ENCODE results near the gene WARS2.
"Not testable (repeated sequence)": the region's sequence is repeated elsewhere in the genome, so short reads cannot be mapped to it uniquely, and the experiment has no call there.

WARS2 gene

GRCh38 chr1:119140177-119141019, at the start of gene WARS2:
Gene WARS2 (minus strand): TSS chr1:119140653. CDS start chr1:119140644, 9 bp downstream.
- peak; percentile 98 for DNase-seq

GRCh38 chr1:119188926-119189325, 48.5 kb upstream of the WARS2 start:
- no peak for DNase-seq

GRCh38 chr1:119187416-119187815, 47.0 kb upstream of the WARS2 start:
- DNase-seq: no peak

GRCh38 chr1:119186471-119186870, 46.0 kb upstream of the WARS2 start:
- DNase-seq: no peak

GRCh38 chr1:119184972-119185371, 44.5 kb upstream of the WARS2 start:
- DNase-seq: no peak

- DNase-seq: no peak
Observed at GRCh38 chr1:119181218-119181617, 40.8 kb upstream of the WARS2 start.

GRCh38 chr1:119179051-119179450, 38.6 kb upstream of the WARS2 start:
- no peak for DNase-seq

GRCh38 chr1:119172927-119173326, 32.5 kb upstream of the WARS2 start:
- not testable (repeated sequence) for DNase-seq

- DNase-seq: not testable (repeated sequence)
Observed at GRCh38 chr1:119171381-119172010, 31.0 kb upstream of the WARS2 start.

- no peak for DNase-seq
Observed at GRCh38 chr1:119163396-119163795, 22.9 kb upstream of the WARS2 start.

- no peak for DNase-seq
Observed at GRCh38 chr1:119160866-119161265, 20.4 kb upstream of the WARS2 start.

- no peak for DNase-seq
Observed at GRCh38 chr1:119160409-119160808, 20.0 kb upstream of the WARS2 start.

- DNase-seq: no peak
Observed at GRCh38 chr1:119159966-119160365, 19.5 kb upstream of the WARS2 start.

- no peak for DNase-seq
Observed at GRCh38 chr1:119159111-119159510, 18.7 kb upstream of the WARS2 start.

- DNase-seq: not testable (repeated sequence)
Observed at GRCh38 chr1:119156761-119157160, 16.3 kb upstream of the WARS2 start.

- DNase-seq: not testable (repeated sequence)
Observed at GRCh38 chr1:119155069-119155468, 14.6 kb upstream of the WARS2 start.

GRCh38 chr1:119150150-119150549, 9.7 kb upstream of the WARS2 start:
- no peak for DNase-seq

- DNase-seq: no peak
Observed at GRCh38 chr1:119147661-119148090, 7.2 kb upstream of the WARS2 start.

- no peak for DNase-seq
Observed at GRCh38 chr1:119146466-119146865, 6.0 kb upstream of the WARS2 start.

- DNase-seq: no peak
Observed at GRCh38 chr1:119144813-119145212, 4.4 kb upstream of the WARS2 start.

- no peak for DNase-seq
Observed at GRCh38 chr1:119143706-119144105, 3.3 kb upstream of the WARS2 start.

GRCh38 chr1:119141660-119142059, 1.2 kb upstream of the WARS2 start:
- no peak for DNase-seq

GRCh38 chr1:119141020-119141424, 569 bp upstream of the WARS2 start:
- DNase-seq: no peak

- DNase-seq: no peak
Observed at GRCh38 chr1:119139857-119140176, 636 bp downstream of the WARS2 start.

Data from T1000 (cell line).